ENCODE results near the gene THADA. TPM values are rescaled to one million over a fixed set of nuclear protein-coding genes. Genes with fewer than 3 reads are reported as not detected.
A peak's percentile ranks its signal among the peaks of the same experiment; 100 is the strongest.

The THADA gene
- total and polyA plus RNA-seq, 2 donors = 11.8 to 20.6 TPM

DNA sequence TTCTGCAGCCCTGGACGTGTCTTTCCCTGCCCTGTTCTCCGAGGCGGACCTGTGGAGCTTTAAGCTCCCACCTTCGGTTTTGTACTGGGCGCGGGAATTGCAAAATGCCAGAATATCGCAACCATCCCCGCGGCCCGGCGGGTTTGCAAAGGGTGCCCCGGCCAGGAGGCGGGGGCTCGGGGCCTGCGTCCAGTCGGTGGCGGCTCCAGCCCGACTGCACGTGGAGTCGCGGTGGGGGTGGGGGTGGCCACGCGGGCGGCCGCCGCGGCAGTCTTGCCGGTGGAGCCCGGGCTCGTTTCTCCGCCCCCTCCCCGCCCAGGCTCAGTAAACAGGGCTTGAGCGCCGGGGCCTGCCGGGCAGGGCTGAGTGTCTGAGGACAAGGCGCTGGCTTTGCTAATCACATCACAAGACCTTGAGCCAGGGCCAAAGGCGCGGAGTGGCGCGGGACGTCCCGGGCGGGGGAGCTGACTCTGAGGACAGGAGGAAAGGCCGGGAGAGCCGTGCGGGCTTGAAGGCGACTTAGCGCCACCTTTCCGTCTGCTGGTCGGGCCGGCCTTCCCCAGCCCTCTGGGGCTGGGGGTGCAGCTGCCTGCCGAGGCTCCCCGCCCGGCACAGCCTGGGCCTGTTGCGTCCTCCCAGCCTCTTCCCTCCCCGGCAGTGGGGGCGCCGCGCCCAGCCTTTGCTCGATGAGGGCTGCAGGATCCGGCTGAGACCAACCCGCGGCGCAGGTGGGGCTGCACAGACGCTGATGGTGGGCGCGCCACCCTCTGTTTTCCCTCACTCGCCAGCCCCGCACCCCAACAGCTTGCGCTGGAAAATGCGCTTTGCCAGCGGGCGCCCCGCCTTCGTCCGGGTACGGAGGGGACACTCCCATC is 368.6 kb downstream of the THADA start:
- H3K4me1 ChIP-seq (ENCODE audit: control insufficient read depth in 2 of 2, insufficient read depth in 2 of 2, low read length in 2 of 2) = peaks cover 16 to 40% of the 10 kb centered on the region in 2 donors
- no peaks in the 10 kb centered on the region for H3K27me3 ChIP-seq (ENCODE audit: control insufficient read depth in 2 of 2, insufficient read depth in 1 of 2, low read length in 1 of 2)
- H3K9me3 ChIP-seq (ENCODE audit: control insufficient read depth in 2 of 2, insufficient read depth in 1 of 2, low read length in 1 of 2) = peaks cover 0 to 12% of the 10 kb centered on the region in 2 donors
- H3K27ac ChIP-seq (ENCODE audit: low read depth in 1 of 2, low read length in 1 of 2) = peak overlapping the region; percentile 96 to 97
- peak overlapping the region; percentile 80 to 85 for H3K4me3 ChIP-seq (ENCODE audit: low read length in 2 of 2)
- peak in 7 of 9 donors; percentile 60 to 89 (median 72) for DNase-seq (ENCODE audit: low read depth in 6 of 9, low spot score in 9 of 9)
- H3K36me3 ChIP-seq (ENCODE audit: control insufficient read depth in 2 of 2, insufficient read depth in 2 of 2, low read length in 1 of 2) = peaks cover 48 to 52% of the 10 kb centered on the region in 2 donors
- under 1% methylated on average over 77 of the region's 77 CpGs for WGBS

DNA sequence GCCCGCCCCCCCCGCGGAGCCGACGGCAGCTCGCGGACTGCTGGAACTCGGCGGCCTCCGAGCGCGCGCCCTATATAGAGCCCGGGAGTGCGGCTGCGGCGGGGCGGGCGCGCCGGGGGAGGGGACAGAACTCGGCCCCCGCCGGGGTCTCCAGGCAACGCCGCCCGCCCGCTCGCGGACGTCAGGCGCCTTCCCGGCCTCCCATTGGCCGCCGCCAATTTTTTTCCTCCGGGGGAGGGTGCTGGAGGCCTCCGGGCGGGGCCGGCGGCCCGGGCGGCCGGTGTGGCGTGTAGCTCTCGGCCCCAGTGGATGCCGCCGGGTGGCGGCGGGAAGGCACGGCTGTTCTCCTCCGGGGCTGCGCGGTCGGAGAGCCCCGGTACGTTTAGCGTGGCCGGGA is 369.3 kb downstream of the THADA start, which contains the start of gene ZFP36L2:
Gene ZFP36L2 (minus strand): TSS at position 49 of the 397 bp plus-strand sequence. CDS start 291 bp downstream, outside the sequence.
- Histone ChIP-seq H3K27me3 (ENCODE audit: control insufficient read depth in 2 of 2, insufficient read depth in 1 of 2, low read length in 1 of 2) (no peaks in the 10 kb centered on the region), H3K4me1 (ENCODE audit: control insufficient read depth in 2 of 2, insufficient read depth in 2 of 2, low read length in 2 of 2) (peaks cover 16 to 45% of the 10 kb centered on the region in 2 donors), H3K27ac (ENCODE audit: low read depth in 1 of 2, low read length in 1 of 2) (peak within 1 kb of the TSS; percentile 99), H3K36me3 (ENCODE audit: control insufficient read depth in 2 of 2, insufficient read depth in 2 of 2, low read length in 1 of 2) (peaks cover 54 to 56% of the 10 kb centered on the region in 2 donors), H3K9me3 (ENCODE audit: control insufficient read depth in 2 of 2, insufficient read depth in 1 of 2, low read length in 1 of 2) (peaks cover 0 to 12% of the 10 kb centered on the region in 2 donors), H3K4me3 (ENCODE audit: low read length in 2 of 2) (peak within 1 kb of the TSS; percentile 80 to 96)
- DNase-seq (ENCODE audit: low read depth in 6 of 9, low spot score in 9 of 9) = peak in 7 of 9 donors; percentile 84 to 98 (median 94)
- WGBS = under 1% methylated on average over 58 of the region's 58 CpGs

DNA sequence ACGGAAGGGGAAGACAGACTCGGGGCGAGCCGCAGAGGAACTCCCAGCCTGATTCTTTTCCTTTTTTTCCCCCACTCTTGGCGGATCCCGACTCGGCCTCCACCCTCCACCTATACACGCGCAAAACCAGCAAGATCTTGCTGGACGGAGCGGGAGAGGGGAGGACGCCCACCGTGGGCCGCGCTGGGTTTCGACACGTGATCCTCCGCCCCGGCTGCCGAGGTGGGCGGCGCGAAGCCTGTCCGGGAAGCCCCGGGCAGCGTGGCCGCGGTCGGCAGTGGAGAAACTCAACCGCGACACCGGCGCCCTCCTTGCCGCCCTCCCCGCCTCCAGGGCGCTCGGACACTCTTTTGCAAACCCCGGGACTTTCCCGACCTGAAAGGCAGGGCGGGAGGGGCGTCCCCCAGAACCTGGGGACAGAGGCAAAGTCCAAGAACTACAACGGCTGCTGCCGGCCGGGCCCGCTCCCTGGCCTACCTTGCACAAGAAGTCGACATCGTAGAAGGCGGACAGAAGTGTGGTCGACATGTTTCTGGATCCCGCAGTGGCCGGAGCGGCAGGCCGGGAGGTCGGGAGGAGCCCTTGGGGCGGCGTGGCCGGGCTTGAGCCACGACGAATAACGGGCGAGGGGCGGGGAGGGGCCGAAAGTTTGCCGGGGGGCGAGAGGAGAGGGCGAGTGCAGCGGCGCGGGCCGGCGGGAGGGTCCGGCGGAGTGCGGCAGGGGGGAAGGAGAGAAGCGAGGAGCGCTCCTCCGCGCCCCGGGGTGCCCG is 369.9 kb downstream of the THADA start:
- H3K36me3 ChIP-seq (ENCODE audit: control insufficient read depth in 2 of 2, insufficient read depth in 2 of 2, low read length in 1 of 2) = peaks cover 54 to 58% of the 10 kb centered on the region in 2 donors
- under 1% methylated on average over 80 of the region's 80 CpGs for WGBS
- peak overlapping the region; percentile 99 for H3K27ac ChIP-seq (ENCODE audit: low read depth in 1 of 2, low read length in 1 of 2)
- H3K4me3 ChIP-seq (ENCODE audit: low read length in 2 of 2) = peak overlapping the region; percentile 80 to 96
- H3K9me3 ChIP-seq (ENCODE audit: control insufficient read depth in 2 of 2, insufficient read depth in 1 of 2, low read length in 1 of 2) = peaks cover 0 to 12% of the 10 kb centered on the region in 2 donors
- H3K4me1 ChIP-seq (ENCODE audit: control insufficient read depth in 2 of 2, insufficient read depth in 2 of 2, low read length in 2 of 2) = peaks cover 11 to 43% of the 10 kb centered on the region in 2 donors
- peak in 4 of 9 donors; percentile 61 to 82 (median 62) for DNase-seq (ENCODE audit: low read depth in 6 of 9, low spot score in 9 of 9)
- H3K27me3 ChIP-seq (ENCODE audit: control insufficient read depth in 2 of 2, insufficient read depth in 1 of 2, low read length in 1 of 2) = no peaks in the 10 kb centered on the region

DNA sequence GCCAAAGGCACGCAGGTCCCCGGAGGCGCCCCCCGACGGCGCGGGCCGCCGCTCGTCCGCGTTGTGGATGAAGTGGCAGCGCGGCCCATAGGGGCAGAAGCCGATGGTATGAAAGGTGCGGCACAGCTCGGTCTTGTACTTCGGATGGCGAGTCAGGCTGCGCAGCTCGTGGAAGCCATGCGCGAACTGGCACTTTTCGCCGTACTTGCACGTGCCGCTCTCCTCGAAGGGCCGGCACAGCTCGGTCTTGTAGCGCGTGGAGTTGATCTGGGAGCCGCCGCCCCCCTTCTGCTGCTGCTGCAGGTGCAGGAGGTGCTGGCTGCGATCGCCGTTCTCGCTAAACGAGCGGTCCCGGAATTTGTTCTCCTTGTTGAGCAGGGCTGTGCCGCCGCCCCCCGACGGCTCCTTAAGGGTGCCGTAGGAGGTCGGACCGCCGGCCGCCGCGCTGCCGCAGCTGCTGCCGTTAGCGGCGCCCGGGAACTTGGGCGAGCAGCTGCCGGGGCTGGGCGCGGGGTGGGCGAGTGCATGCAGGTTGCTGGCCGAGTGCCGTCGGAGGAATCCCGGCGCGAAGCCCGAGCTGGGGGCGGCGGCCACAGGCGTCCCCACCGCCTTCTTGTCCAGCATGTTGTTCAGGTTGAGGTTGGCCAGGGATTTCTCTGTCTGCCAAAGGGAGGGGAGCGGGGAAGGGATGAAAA is 370.6 kb downstream of the THADA start:
- H3K27ac ChIP-seq (ENCODE audit: low read depth in 1 of 2, low read length in 1 of 2) = peak overlapping the region; percentile 99
- peaks cover 11 to 43% of the 10 kb centered on the region in 2 donors for H3K4me1 ChIP-seq (ENCODE audit: control insufficient read depth in 2 of 2, insufficient read depth in 2 of 2, low read length in 2 of 2)
- WGBS = under 1% methylated on average over 74 of the region's 74 CpGs
- peak overlapping the region; percentile 80 to 96 for H3K4me3 ChIP-seq (ENCODE audit: low read length in 2 of 2)
- no peaks in the 10 kb centered on the region for H3K27me3 ChIP-seq (ENCODE audit: control insufficient read depth in 2 of 2, insufficient read depth in 1 of 2, low read length in 1 of 2)
- H3K36me3 ChIP-seq (ENCODE audit: control insufficient read depth in 2 of 2, insufficient read depth in 2 of 2, low read length in 1 of 2) = peaks cover 52 to 53% of the 10 kb centered on the region in 2 donors
- peak in 7 of 9 donors; percentile 66 to 90 (median 76) for DNase-seq (ENCODE audit: low read depth in 6 of 9, low spot score in 9 of 9)
- peaks cover 0 to 12% of the 10 kb centered on the region in 2 donors for H3K9me3 ChIP-seq (ENCODE audit: control insufficient read depth in 2 of 2, insufficient read depth in 1 of 2, low read length in 1 of 2)

DNA sequence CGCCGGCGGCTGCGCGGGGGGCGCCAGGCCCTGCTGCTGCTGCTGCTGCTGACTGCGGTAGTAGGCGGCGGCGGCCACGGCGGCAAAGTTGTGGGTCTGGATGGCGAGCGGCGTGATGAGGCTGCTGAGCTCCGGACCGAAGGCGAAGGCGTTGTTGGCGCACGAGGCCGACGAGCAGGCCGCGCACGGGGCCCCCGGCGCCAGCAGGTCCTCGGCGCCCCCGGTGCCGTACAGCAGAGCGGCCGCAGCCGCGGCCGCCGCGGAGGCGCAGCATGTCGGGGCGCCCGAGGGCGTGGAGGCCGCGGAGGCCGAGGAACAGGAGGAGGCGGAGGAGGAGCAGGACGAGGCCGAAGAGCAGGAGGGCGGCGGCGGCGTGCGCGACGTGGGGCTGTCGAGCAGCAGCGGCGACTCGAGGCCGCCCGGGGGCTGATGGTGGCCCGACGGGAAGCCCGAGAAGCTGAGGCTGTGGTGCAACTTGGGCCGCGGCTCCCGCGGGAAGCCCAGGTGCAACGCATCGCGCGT is 371.2 kb downstream of the THADA start:
- Histone ChIP-seq H3K27me3 (ENCODE audit: control insufficient read depth in 2 of 2, insufficient read depth in 1 of 2, low read length in 1 of 2) (no peaks in the 10 kb centered on the region), H3K27ac (ENCODE audit: low read depth in 1 of 2, low read length in 1 of 2) (peak overlapping the region; percentile 99), H3K4me1 (ENCODE audit: control insufficient read depth in 2 of 2, insufficient read depth in 2 of 2, low read length in 2 of 2) (peaks cover 11 to 45% of the 10 kb centered on the region in 2 donors), H3K9me3 (ENCODE audit: control insufficient read depth in 2 of 2, insufficient read depth in 1 of 2, low read length in 1 of 2) (peaks cover 0 to 12% of the 10 kb centered on the region in 2 donors), H3K36me3 (ENCODE audit: control insufficient read depth in 2 of 2, insufficient read depth in 2 of 2, low read length in 1 of 2) (peaks cover 48 to 53% of the 10 kb centered on the region in 2 donors), H3K4me3 (ENCODE audit: low read length in 2 of 2) (peak overlapping the region; percentile 80 to 96)
- under 1% methylated on average over 74 of the region's 74 CpGs for WGBS
- peak in 1 of 9 donors; percentile 51 for DNase-seq (ENCODE audit: low read depth in 6 of 9, low spot score in 9 of 9)

DNA sequence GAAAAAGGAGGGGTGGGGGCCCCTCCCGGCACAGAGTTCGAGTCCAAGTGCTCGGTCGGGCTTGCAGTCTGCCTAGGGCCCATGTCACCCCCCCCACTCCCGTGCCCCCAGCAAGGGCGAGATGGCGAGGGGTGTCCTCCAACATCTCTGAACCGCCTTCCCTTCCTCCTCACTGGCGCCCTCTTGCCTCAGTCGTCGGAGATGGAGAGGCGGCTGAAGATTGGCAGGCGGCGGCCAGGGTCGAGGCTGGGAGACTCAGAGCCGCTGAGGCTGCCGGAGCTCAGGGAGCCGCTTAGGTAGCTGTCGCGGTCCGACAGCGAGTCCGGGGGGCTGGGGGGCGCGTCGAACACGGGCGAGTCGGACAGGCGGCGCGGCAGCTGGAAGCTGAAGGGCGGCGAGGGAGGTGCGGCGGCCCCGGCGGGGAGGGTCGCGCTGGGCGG is 371.7 kb downstream of the THADA start:
- Histone ChIP-seq H3K4me1 (ENCODE audit: control insufficient read depth in 2 of 2, insufficient read depth in 2 of 2, low read length in 2 of 2) (peaks cover 14 to 46% of the 10 kb centered on the region in 2 donors), H3K36me3 (ENCODE audit: control insufficient read depth in 2 of 2, insufficient read depth in 2 of 2, low read length in 1 of 2) (peaks cover 48 to 53% of the 10 kb centered on the region in 2 donors), H3K27me3 (ENCODE audit: control insufficient read depth in 2 of 2, insufficient read depth in 1 of 2, low read length in 1 of 2) (no peaks in the 10 kb centered on the region), H3K27ac (ENCODE audit: low read depth in 1 of 2, low read length in 1 of 2) (peak overlapping the region; percentile 99), H3K4me3 (ENCODE audit: low read length in 2 of 2) (peak overlapping the region; percentile 80 to 96), H3K9me3 (ENCODE audit: control insufficient read depth in 2 of 2, insufficient read depth in 1 of 2, low read length in 1 of 2) (peaks cover 0 to 12% of the 10 kb centered on the region in 2 donors)
- DNase-seq (ENCODE audit: low read depth in 6 of 9, low spot score in 9 of 9) = peak in 7 of 9 donors; percentile 78 to 95 (median 86)
- under 1% methylated on average over 41 of the region's 41 CpGs for WGBS

DNA sequence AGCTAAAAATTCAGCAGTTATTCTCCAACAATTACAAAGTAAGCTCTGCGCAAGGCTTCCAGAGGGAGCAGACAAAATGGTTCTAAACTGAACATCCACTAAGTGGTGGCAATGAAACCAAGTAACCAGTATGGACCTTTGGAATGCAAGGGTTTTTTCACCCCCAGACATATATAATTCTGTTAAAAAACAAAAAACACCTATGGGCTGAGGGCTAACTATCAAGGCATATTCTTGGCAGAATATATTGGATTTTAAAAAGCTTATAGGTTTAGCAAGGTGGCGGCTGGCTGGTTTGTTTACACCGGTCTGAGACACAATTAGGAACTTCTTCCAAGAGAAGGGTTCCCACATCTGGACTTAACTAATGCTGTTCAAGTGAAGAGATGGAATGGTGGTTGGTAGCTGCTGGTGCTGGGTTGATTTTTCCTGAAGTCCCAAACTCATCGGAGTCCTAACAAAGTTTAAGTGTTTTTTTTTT is 372.3 kb downstream of the THADA start:
- DNase-seq (ENCODE audit: low read depth in 6 of 9, low spot score in 9 of 9) = peak in 1 of 9 donors; percentile 53
- Histone ChIP-seq H3K27ac (ENCODE audit: low read depth in 1 of 2, low read length in 1 of 2) (peak overlapping the region; percentile 96 to 99), H3K4me1 (ENCODE audit: control insufficient read depth in 2 of 2, insufficient read depth in 2 of 2, low read length in 2 of 2) (peaks cover 13 to 46% of the 10 kb centered on the region in 2 donors), H3K4me3 (ENCODE audit: low read length in 2 of 2) (peak overlapping the region; percentile 80 to 96), H3K27me3 (ENCODE audit: control insufficient read depth in 2 of 2, insufficient read depth in 1 of 2, low read length in 1 of 2) (no peaks in the 10 kb centered on the region), H3K36me3 (ENCODE audit: control insufficient read depth in 2 of 2, insufficient read depth in 2 of 2, low read length in 1 of 2) (peaks cover 48 to 53% of the 10 kb centered on the region in 2 donors), H3K9me3 (ENCODE audit: control insufficient read depth in 2 of 2, insufficient read depth in 1 of 2, low read length in 1 of 2) (peaks cover 0 to 12% of the 10 kb centered on the region in 2 donors)
- WGBS = 2% methylated on average over 4 of the region's 4 CpGs
